HAP-1 (cell line): Measurements from ENCODE around the gene TIMP2.

Experiments used
- DNase-seq, 2 experiments: peaks; one replicate each; pipeline ENCODE4 v3.0.0-alpha.2; 2016 to 2020; ENCODE audit warnings: low spot score in 2 of 2
- H3K27me3 ChIP-seq: fragments of 250-450 bp; sonication (Bioruptor Pico); 2 replicates; pipeline ENCODE4 v1.5.1; 2020; ENCODE audit warnings: low read depth, mild to moderate bottlenecking, moderate library complexity
- H3K36me3 ChIP-seq: fragments of 250-450 bp; sonication (Bioruptor Pico); replicated peaks from 2 replicates; pipeline ENCODE4 v1.5.1; 2020; ENCODE audit warnings: mild to moderate bottlenecking
- H3K4me1 ChIP-seq: fragments of 250-450 bp; sonication (Bioruptor Pico); 2 replicates; pipeline ENCODE4 v1.5.1; 2020; ENCODE audit warnings: mild to moderate bottlenecking
- H3K4me3 ChIP-seq: fragments of 250-450 bp; sonication (Bioruptor Pico); 2 replicates; pipeline ENCODE4 v1.5.1; 2020; ENCODE audit warnings: mild to moderate bottlenecking, moderate library complexity
- H3K9me3 ChIP-seq: fragments of 250-450 bp; sonication (Bioruptor Pico); 2 replicates; pipeline ENCODE4 v1.5.1; 2020; ENCODE audit warnings: mild to moderate bottlenecking, moderate library complexity
- in situ Hi-C: fragments of 300-500 bp; cut with MboI; formaldehyde crosslinking; loops from 3 replicates; pipeline ENCODE4 v1.14.3; 2020; ENCODE audit warnings: low sequenced_read_pairs, inconsistent platforms, mixed read lengths

The TIMP2 gene, protein sequence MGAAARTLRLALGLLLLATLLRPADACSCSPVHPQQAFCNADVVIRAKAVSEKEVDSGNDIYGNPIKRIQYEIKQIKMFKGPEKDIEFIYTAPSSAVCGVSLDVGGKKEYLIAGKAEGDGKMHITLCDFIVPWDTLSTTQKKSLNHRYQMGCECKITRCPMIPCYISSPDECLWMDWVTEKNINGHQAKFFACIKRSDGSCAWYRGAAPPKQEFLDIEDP

DNA sequence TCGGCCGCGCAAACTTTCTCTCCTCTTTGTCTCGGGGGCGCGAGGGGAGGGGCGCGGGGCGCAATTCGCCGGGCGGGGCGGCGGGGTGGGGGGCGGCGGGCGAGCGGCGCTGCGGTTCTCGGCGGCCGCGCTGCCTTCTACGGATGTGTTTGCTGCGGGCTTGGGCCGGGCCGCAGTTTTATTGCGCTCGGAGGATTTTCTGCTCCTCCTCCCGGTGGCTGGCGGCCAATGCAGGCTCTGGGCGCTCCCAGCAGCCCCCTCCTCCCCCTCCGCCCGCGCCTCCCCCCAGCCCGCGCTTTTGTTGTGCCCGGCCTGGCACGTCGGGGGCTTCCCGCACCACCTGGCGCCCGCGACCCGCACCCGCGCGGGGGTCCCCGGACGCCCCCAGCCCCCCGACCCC is at the start of gene TIMP2:
TIMP2 (minus strand) TSS at position 154 of the 400 bp plus-strand sequence. CDS start 299 bp downstream, outside the sequence.
- in situ Hi-C loops, result no loop called here
- peak; percentile 84 to 92 for DNase-seq
- Histone ChIP-seq H3K27me3 (no peaks in the 10 kb centered on the region), H3K4me3 (peak within 1 kb of the TSS; percentile 34), H3K9me3 (no peaks in the 10 kb centered on the region), H3K4me1 (peaks cover 8% of the 10 kb centered on the region), H3K36me3 (no peaks in the 10 kb centered on the region)

GRCh38 chr17:78973792-78974520 is 48.8 kb upstream of the TIMP2 start:
- H3K4me3 ChIP-seq, result no peak overlapping the region
- H3K9me3 ChIP-seq, result peaks cover 3% of the 10 kb centered on the region; the same call in 1 of the 2 replicates
- H3K27me3 ChIP-seq, result no peaks in the 10 kb centered on the region
- H3K36me3 ChIP-seq, result peaks cover 83% of the 10 kb centered on the region
- in situ Hi-C loops, result loop anchor here (10.0 kb wide), 1 partner anchor 799 kb away; no protein-coding TSS in a partner anchor
- no peak for DNase-seq
- peaks cover 20% of the 10 kb centered on the region for H3K4me1 ChIP-seq

DNA sequence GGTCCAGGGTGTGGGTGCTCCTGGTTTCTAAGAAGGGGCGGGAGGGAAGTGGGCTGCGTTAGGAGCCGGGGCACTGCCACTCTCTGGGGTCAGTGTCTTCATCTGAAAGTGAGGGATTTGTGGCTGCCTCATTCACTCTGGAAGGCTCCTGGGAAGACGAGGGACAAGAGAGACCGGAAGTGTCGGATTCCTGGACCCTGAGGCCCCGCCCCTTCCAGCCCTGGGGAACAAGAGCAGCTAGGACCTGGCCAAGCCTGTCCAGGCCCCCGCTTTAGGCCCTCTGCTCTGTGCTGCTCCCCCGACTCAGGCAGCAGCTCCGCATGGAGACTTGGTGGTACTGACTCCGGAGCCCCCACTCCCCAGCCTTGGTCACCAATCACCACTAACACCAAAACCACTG is 48.0 kb upstream of the TIMP2 start:
- Histone ChIP-seq H3K4me3 (no peak overlapping the region), H3K9me3 (peaks cover 3% of the 10 kb centered on the region; the same call in 1 of the 2 replicates), H3K4me1 (peaks cover 20% of the 10 kb centered on the region), H3K36me3 (peaks cover 88% of the 10 kb centered on the region), H3K27me3 (no peaks in the 10 kb centered on the region)
- peak in 1 of 2 experiments; percentile 55 for DNase-seq
- in situ Hi-C loops, result loop anchor here (10.0 kb wide), 1 partner anchor 798 kb away; no protein-coding TSS in a partner anchor

DNA sequence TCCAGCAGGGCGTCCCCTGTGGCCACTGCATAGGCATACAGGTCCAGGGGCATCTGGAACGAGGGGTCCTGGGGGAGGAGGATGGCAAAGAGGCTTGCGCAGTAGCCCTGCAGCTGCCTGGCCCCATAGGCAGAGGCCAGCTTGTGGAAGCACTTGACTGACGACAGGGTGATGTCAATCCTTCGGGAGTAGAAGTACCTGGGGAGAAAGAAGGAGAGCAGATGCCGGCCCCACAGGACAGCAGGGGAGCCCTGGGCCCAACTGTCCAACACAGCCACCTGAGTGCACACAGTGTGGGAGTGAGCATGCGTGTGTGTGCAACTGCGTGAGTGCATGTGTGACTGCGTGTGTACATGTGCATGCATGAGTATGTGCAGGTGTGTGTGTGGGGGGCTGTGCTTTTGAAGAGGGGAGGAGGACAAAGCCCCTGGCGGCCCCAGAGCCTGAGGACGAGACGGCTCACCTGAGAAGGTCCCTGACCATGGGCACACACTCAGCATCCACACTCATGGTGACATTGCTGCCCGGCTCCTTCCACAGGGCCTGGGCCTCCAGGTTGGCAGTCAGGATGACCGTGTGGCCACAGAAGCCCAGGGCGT is 47.4 kb upstream of the TIMP2 start:
- Histone ChIP-seq H3K4me3 (no peak overlapping the region), H3K4me1 (peaks cover 20% of the 10 kb centered on the region), H3K36me3 (peaks cover 82% of the 10 kb centered on the region), H3K27me3 (no peaks in the 10 kb centered on the region), H3K9me3 (peaks cover 3% of the 10 kb centered on the region; the same call in 1 of the 2 replicates)
- in situ Hi-C loops, result loop anchor here (10.0 kb wide), 1 partner anchor 798 kb away; no protein-coding TSS in a partner anchor
- no peak for DNase-seq

DNA sequence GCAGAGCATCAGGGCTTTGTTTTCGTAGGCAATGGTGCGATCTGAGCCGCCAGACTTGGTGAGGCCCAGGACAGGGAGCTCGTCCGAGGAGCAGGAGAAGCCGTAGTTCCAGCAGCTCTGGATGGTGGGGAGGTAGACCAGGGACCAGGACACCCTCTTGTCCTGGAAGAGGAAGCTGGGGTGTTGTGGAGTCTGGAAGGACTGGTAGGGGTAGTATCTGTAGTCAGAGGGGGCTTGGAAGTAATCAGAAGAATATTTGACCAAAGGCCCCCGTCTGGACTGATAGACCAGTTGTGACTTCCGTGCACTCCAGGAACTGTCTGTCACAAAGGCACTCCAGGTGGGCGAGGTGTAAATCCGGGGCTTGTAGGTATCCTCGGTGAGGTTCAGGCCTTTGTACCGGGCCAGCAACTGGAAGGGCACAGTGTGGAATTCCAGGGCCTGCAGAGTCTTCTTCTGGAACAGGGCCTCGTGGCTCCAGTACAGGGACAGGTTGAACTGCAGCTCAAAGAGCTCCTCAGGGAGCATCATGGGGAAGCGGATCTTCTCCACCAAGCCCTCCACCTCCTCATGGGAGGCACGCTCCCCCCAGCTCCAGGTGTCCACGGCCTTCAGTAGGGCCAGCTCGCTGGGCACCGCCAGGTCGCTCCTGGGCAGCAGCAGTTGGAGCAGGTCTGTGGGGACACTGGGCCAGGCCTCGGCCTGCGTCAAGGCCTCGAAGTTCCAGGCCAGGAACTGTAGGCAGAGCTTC is 46.7 kb upstream of the TIMP2 start:
- Histone ChIP-seq H3K9me3 (peaks cover 3% of the 10 kb centered on the region; the same call in 1 of the 2 replicates), H3K4me3 (no peak overlapping the region), H3K4me1 (peaks cover 18% of the 10 kb centered on the region), H3K27me3 (no peaks in the 10 kb centered on the region), H3K36me3 (peaks cover 79% of the 10 kb centered on the region)
- DNase-seq, result no peak
- in situ Hi-C loops, result loop anchor here (10.0 kb wide), 1 partner anchor 797 kb away; no protein-coding TSS in a partner anchor

GRCh38 chr17:78970834-78971755 is 45.9 kb upstream of the TIMP2 start:
- peak; percentile 69 to 88 for DNase-seq

GRCh38 chr17:78969865-78970264 is 44.7 kb upstream of the TIMP2 start:
- in situ Hi-C loops, result loop anchor here (5.0 to 10.0 kb wide), 2 partner anchors 108 to 795 kb away; no protein-coding TSS in a partner anchor
- peaks cover 3% of the 10 kb centered on the region; the same call in 1 of the 2 replicates for H3K9me3 ChIP-seq
- H3K4me3 ChIP-seq, result no peak overlapping the region
- H3K36me3 ChIP-seq, result peaks cover 67% of the 10 kb centered on the region
- H3K27me3 ChIP-seq, result no peaks in the 10 kb centered on the region
- DNase-seq, result no peak
- peaks cover 8% of the 10 kb centered on the region for H3K4me1 ChIP-seq

More at GRCh38 chr17:78970834-78971755, 45.9 kb upstream of the TIMP2 start:
- in situ Hi-C loops, result loop anchor here (10.0 kb wide), 1 partner anchor 796 kb away; no protein-coding TSS in a partner anchor
- Histone ChIP-seq H3K4me1 (peaks cover 13% of the 10 kb centered on the region), H3K4me3 (no peak overlapping the region), H3K9me3 (peaks cover 3% of the 10 kb centered on the region; the same call in 1 of the 2 replicates), H3K27me3 (no peaks in the 10 kb centered on the region), H3K36me3 (peaks cover 74% of the 10 kb centered on the region)

GRCh38 chr17:78967782-78968362 is 42.7 kb upstream of the TIMP2 start:
- in situ Hi-C loops, result loop anchor here (5.0 kb wide), 1 partner anchor 106 kb away; no protein-coding TSS in a partner anchor
- Histone ChIP-seq H3K4me1 (peaks cover 8% of the 10 kb centered on the region), H3K9me3 (peaks cover 3% of the 10 kb centered on the region; the same call in 1 of the 2 replicates), H3K27me3 (no peaks in the 10 kb centered on the region), H3K4me3 (no peak overlapping the region), H3K36me3 (peaks cover 54% of the 10 kb centered on the region)
- no peak for DNase-seq

GRCh38 chr17:78966910-78967600 is 41.9 kb upstream of the TIMP2 start:
- in situ Hi-C loops, result loop anchor here (5.0 kb wide), 1 partner anchor 105 kb away; no protein-coding TSS in a partner anchor
- Histone ChIP-seq H3K36me3 (peaks cover 46% of the 10 kb centered on the region), H3K9me3 (peaks cover 3% of the 10 kb centered on the region; the same call in 1 of the 2 replicates), H3K27me3 (no peaks in the 10 kb centered on the region), H3K4me1 (peaks cover 8% of the 10 kb centered on the region), H3K4me3 (no peak overlapping the region)
- no peak for DNase-seq

DNA sequence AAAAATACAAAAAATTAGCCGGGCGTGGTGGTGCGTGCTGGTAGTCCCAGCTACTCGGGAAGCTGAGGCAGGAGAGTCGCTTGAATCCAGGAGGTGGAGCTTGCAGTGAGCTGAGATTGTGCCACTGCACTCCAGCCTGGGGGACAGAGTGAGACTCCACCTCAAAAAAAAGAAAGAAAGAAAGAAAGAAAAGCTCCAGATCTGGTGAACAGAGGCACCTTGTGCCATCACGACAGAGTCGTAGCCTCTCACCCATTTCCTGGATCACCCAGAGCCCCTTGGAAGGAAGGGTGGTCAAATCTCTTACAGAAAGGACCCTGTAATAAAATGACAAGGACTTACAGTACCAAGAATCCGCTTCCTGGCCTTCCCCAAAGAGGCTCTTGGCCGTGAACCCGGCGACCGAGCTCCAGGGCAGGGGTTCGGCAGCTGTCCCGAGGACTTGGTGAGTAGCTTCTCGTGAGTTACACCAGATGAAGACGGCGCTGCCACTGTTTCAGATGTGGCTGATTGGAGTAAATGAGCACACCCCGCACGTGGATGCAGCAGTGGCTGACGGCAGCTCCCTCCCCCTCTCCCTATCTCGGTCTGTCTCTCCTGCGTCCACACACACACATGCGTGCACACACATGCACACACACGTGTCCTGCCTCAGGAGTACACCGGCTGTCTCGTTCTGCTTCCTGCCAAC is 41.1 kb upstream of the TIMP2 start:
- Histone ChIP-seq H3K36me3 (peaks cover 38% of the 10 kb centered on the region), H3K4me3 (no peak overlapping the region), H3K9me3 (peaks cover 3% of the 10 kb centered on the region; the same call in 1 of the 2 replicates), H3K27me3 (no peaks in the 10 kb centered on the region), H3K4me1 (peaks cover 6% of the 10 kb centered on the region)
- no peak for DNase-seq
- in situ Hi-C loops, result loop anchor here (5.0 kb wide), 1 partner anchor 104 kb away; no protein-coding TSS in a partner anchor

DNA sequence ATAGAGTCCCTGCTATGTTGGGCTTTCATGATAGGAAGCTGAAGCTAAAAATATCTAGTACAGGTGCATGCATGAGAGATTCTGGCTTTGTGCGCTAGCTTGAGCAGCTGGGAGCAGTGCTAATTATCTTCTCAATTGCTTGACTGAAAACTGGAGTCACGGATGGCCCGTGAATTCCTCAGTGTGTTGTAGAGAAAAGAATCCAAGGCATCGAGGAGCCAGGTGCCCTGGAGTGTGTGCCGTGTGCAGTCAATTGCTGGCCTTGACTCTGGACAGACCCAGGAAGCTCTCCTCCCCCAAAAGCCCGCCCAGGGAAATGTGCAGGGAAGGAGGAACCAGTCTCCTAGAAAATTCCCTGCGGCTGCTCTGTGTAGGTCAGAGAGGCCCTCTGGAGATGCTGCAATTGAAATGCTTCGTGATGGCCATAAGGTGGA is 40.3 kb upstream of the TIMP2 start:
- H3K4me3 ChIP-seq, result no peak overlapping the region
- peaks cover 30% of the 10 kb centered on the region for H3K36me3 ChIP-seq
- H3K4me1 ChIP-seq, result no peaks in the 10 kb centered on the region
- DNase-seq, result no peak
- no peaks in the 10 kb centered on the region for H3K27me3 ChIP-seq
- in situ Hi-C loops, result loop anchor here (5.0 kb wide), 1 partner anchor 103 kb away; no protein-coding TSS in a partner anchor
- no peaks in the 10 kb centered on the region for H3K9me3 ChIP-seq
